ENCODE results near the gene MDM1. TPM values are rescaled to one million over a fixed set of nuclear protein-coding genes. Genes with fewer than 3 reads are reported as not detected.

MDM1 gene
- total RNA-seq, 6 experiments from 2014 or later = 7.3 to 9.1 (median 7.8) TPM

GRCh38 chr12:68375756-68376695 lies 43.9 kb upstream of the MDM1 start:
- Mint-ChIP-seq H3K27ac (no peak overlapping the region), H3K36me3 (ENCODE audit: low read depth) (no peaks in the 10 kb centered on the region), H3K9me3 (no peaks in the 10 kb centered on the region), H3K4me3 (no peak overlapping the region), H3K27me3 (ENCODE audit: insufficient read depth) (peaks cover 1% of the 10 kb centered on the region; the same call in 1 of the 2 replicates), H3K4me1 (ENCODE audit: low read depth) (no peaks in the 10 kb centered on the region)
- no peak for TF ChIP-seq CTCF (IDR thresholded peaks at IDR 0.05)
- no peak for DNase-seq

- no peak overlapping the region for H3K27ac Mint-ChIP-seq
- TF ChIP-seq CTCF (IDR thresholded peaks at IDR 0.05) = no peak
- no peak for DNase-seq
- H3K9me3 Mint-ChIP-seq = no peaks in the 10 kb centered on the region
- peaks cover 1% of the 10 kb centered on the region; the same call in 1 of the 2 replicates for H3K27me3 Mint-ChIP-seq (ENCODE audit: insufficient read depth)
- no peak overlapping the region for H3K4me3 Mint-ChIP-seq
- no peaks in the 10 kb centered on the region for H3K36me3 Mint-ChIP-seq (ENCODE audit: low read depth)
- no peaks in the 10 kb centered on the region for H3K4me1 Mint-ChIP-seq (ENCODE audit: low read depth)
Observed at GRCh38 chr12:68374307-68374982, 42.3 kb upstream of the MDM1 start.

GRCh38 chr12:68370667-68371066 lies 38.5 kb upstream of the MDM1 start:
- H3K27ac Mint-ChIP-seq = no peak overlapping the region
- DNase-seq = no peak
- H3K4me1 Mint-ChIP-seq (ENCODE audit: low read depth) = peaks cover 10% of the 10 kb centered on the region
- no peaks in the 10 kb centered on the region for H3K9me3 Mint-ChIP-seq
- TF ChIP-seq CTCF (IDR thresholded peaks at IDR 0.05) = no peak
- H3K27me3 Mint-ChIP-seq (ENCODE audit: insufficient read depth) = peaks cover 1% of the 10 kb centered on the region; the same call in 1 of the 2 replicates
- no peaks in the 10 kb centered on the region for H3K36me3 Mint-ChIP-seq (ENCODE audit: low read depth)
- no peak overlapping the region for H3K4me3 Mint-ChIP-seq

GRCh38 chr12:68370006-68370590 lies 37.9 kb upstream of the MDM1 start:
- Mint-ChIP-seq H3K27me3 (ENCODE audit: insufficient read depth) (peaks cover 1% of the 10 kb centered on the region; the same call in 1 of the 2 replicates), H3K4me1 (ENCODE audit: low read depth) (peaks cover 15% of the 10 kb centered on the region), H3K27ac (no peak overlapping the region), H3K4me3 (no peak overlapping the region), H3K9me3 (no peaks in the 10 kb centered on the region), H3K36me3 (ENCODE audit: low read depth) (no peaks in the 10 kb centered on the region)
- DNase-seq = no peak
- TF ChIP-seq CTCF (IDR thresholded peaks at IDR 0.05) = no peak

- DNase-seq = no peak
- Mint-ChIP-seq H3K4me3 (no peak overlapping the region), H3K9me3 (no peaks in the 10 kb centered on the region), H3K27me3 (ENCODE audit: insufficient read depth) (peaks cover 1% of the 10 kb centered on the region), H3K27ac (no peak overlapping the region), H3K36me3 (ENCODE audit: low read depth) (no peaks in the 10 kb centered on the region), H3K4me1 (ENCODE audit: low read depth) (peaks cover 32% of the 10 kb centered on the region)
- no peak for TF ChIP-seq CTCF (IDR thresholded peaks at IDR 0.05)
Observed at GRCh38 chr12:68368327-68368726, 36.2 kb upstream of the MDM1 start.
